GM12892 (cell line): ENCODE measurements around the gene DOK6.

ENCODE experiments used
- POLR2A ChIP-seq: IDR thresholded peaks from 2 replicates; pipeline ENCODE4 v1.6.1; 2011; ENCODE audit warnings: low read depth, low read length, control low read depth
- POLR2AphosphoS5 ChIP-seq: IDR thresholded peaks from 2 replicates; pipeline ENCODE4 v1.6.1; 2011; ENCODE audit warnings: low read depth, low read length, control low read depth

- no peak for TF ChIP-seq POLR2A
- no peak for TF ChIP-seq POLR2AphosphoS5
Observed at GRCh38 chr18:69723434-69723833, 322.7 kb downstream of the DOK6 start.
